DMS 273 treated with DMSO at 0.1 percent for 48 hours (cell line): ENCODE results near the gene SCNN1G.

Experiments
- DNase-seq: peaks from one replicate; lab custom pipeline; 2025; lab: John Stamatoyannopoulos, UW

Gene SCNN1G

GRCh38 chr16:23155445-23156049 lies 27.0 kb upstream of the SCNN1G start:
- DNase-seq: no peak

GRCh38 chr16:23156110-23156509 lies 26.4 kb upstream of the SCNN1G start:
- DNase-seq: no peak

GRCh38 chr16:23156946-23157460 lies 25.5 kb upstream of the SCNN1G start:
- DNase-seq: no peak

- no peak for DNase-seq
These were observed 24.4 kb upstream of the SCNN1G start for GRCh38 chr16:23158114-23158513.

GRCh38 chr16:23160082-23160481 lies 22.5 kb upstream of the SCNN1G start:
- DNase-seq: no peak

- DNase-seq: no peak
These were observed 22.0 kb upstream of the SCNN1G start for GRCh38 chr16:23160574-23160973.

- DNase-seq: no peak
These were observed 18.6 kb upstream of the SCNN1G start for GRCh38 chr16:23163921-23164320.

- no peak for DNase-seq
These were observed 17.8 kb upstream of the SCNN1G start for GRCh38 chr16:23164736-23165135.

GRCh38 chr16:23172583-23172982 lies 10.0 kb upstream of the SCNN1G start:
- no peak for DNase-seq

- DNase-seq: no peak
These were observed 9.6 kb upstream of the SCNN1G start for GRCh38 chr16:23172994-23173393.

GRCh38 chr16:23174622-23175021 lies 7.9 kb upstream of the SCNN1G start:
- DNase-seq: no peak

- no peak for DNase-seq
These were observed 6.9 kb upstream of the SCNN1G start for GRCh38 chr16:23175651-23176050.

- no peak for DNase-seq
These were observed 1.0 kb upstream of the SCNN1G start for GRCh38 chr16:23181506-23181905.

- DNase-seq: peak; percentile 18
These were observed 303 bp upstream of the SCNN1G start for GRCh38 chr16:23182206-23182678.

- no peak for DNase-seq
These were observed 958 bp downstream of the SCNN1G start for GRCh38 chr16:23183543-23183862.

- no peak for DNase-seq
These were observed 3.1 kb downstream of the SCNN1G start for GRCh38 chr16:23185656-23186055.

GRCh38 chr16:23186171-23186570 lies 3.6 kb downstream of the SCNN1G start:
- DNase-seq: no peak

- DNase-seq: no peak
These were observed 4.8 kb downstream of the SCNN1G start for GRCh38 chr16:23187341-23187740.

- DNase-seq: no peak
These were observed 6.4 kb downstream of the SCNN1G start for GRCh38 chr16:23188911-23189310.

GRCh38 chr16:23194497-23195221 lies 12.1 kb downstream of the SCNN1G start:
- no peak for DNase-seq

GRCh38 chr16:23195366-23195978 lies 12.9 kb downstream of the SCNN1G start:
- DNase-seq: no peak

GRCh38 chr16:23196539-23196938 lies 14.0 kb downstream of the SCNN1G start:
- DNase-seq: no peak

GRCh38 chr16:23202166-23202565 lies 19.6 kb downstream of the SCNN1G start:
- DNase-seq: no peak
